Dermis blood vessel endothelial cell (primary cell): ENCODE measurements around the gene CAPS. TPM values are rescaled to one million over a fixed set of nuclear protein-coding genes. Genes with fewer than 3 reads are reported as not detected.
A peak's percentile ranks its signal among the peaks of the same experiment; 100 is the strongest.
"Not testable (repeated sequence)": the region's sequence is repeated elsewhere in the genome, so short reads cannot be mapped to it uniquely, and the experiment has no call there.

Source experiments
- DNase-seq: peaks from one replicate; pipeline ENCODE4 v3.0.0; 2010
- total RNA-seq: library from RNA; depleted of rRNA; stranded (reverse); fragments of >200 nt; gene quantifications from 2 replicates; pipeline ENCODE4 v1.2.3, GENCODE V29; 2014

The CAPS gene
- total RNA-seq, 1 donor from 2014 or later = 3.7 TPM

GRCh38 chr19:5958074-5958850 lies 44.2 kb downstream of the CAPS start:
- no peak for DNase-seq

- DNase-seq = no peak
Measured at GRCh38 chr19:5958851-5959122, 44.7 kb downstream of the CAPS start.

- no peak for DNase-seq
Measured at GRCh38 chr19:5959260-5960004, 45.4 kb downstream of the CAPS start.

GRCh38 chr19:5960005-5961001 lies 46.2 kb downstream of the CAPS start:
- no peak for DNase-seq

- not testable (repeated sequence) for DNase-seq
Measured at GRCh38 chr19:5961641-5961968, 47.6 kb downstream of the CAPS start.

- peak; percentile 79 for DNase-seq
Measured at GRCh38 chr19:5961969-5962945, 48.2 kb downstream of the CAPS start.

- DNase-seq = not testable (repeated sequence)
Measured at GRCh38 chr19:5963259-5963658, 49.2 kb downstream of the CAPS start.

- no peak for DNase-seq
Measured at GRCh38 chr19:5963855-5964254, 49.8 kb downstream of the CAPS start.

- DNase-seq = no peak
Measured at GRCh38 chr19:5964816-5965565, 50.9 kb downstream of the CAPS start.

Other genes starting within 250 kb of the CAPS start
- gene MICOS13, start 233.7 kb upstream of the CAPS start, total RNA-seq = 13.4 and 22.3 TPM in 2 replicates
- 7.4 and 9.7 TPM in 2 replicates for gene HSD11B1L, start 233.2 kb upstream of the CAPS start, total RNA-seq
- gene RPL36, start 224.0 kb upstream of the CAPS start, total RNA-seq = 379 and 554 TPM in 2 replicates
- gene LONP1, start 194.1 kb upstream of the CAPS start, total RNA-seq = 73.7 and 89.9 TPM in 2 replicates
- gene CATSPERD, start 193.6 kb upstream of the CAPS start, total RNA-seq = not detected in 2 replicates
- 0.51 TPM in 2 replicates for gene PRR22, start 129.5 kb upstream of the CAPS start, total RNA-seq
- 21.8 and 38.9 TPM in 2 replicates for gene DUS3L, start 123.1 kb upstream of the CAPS start, total RNA-seq
- gene NRTN, start 109.2 kb upstream of the CAPS start, total RNA-seq = 0.42 and 0.85 TPM in 2 replicates
- not detected in 2 replicates for gene FUT6, start 74.6 kb upstream of the CAPS start, total RNA-seq
- gene FUT3, start 62.8 kb upstream of the CAPS start, total RNA-seq = not detected in 2 replicates
- not detected in 2 replicates for gene FUT5, start 43.7 kb upstream of the CAPS start, total RNA-seq
- gene NDUFA11, start 10.5 kb upstream of the CAPS start, total RNA-seq = 283 and 366 TPM in 2 replicates
- 6.0 and 8.5 TPM in 2 replicates for gene VMAC, start 9.4 kb upstream of the CAPS start, total RNA-seq
- gene RANBP3, start 63.9 kb downstream of the CAPS start, total RNA-seq = 39.0 and 51.2 TPM in 2 replicates
- gene RFX2, start 196.2 kb downstream of the CAPS start, total RNA-seq = 4.4 and 5.0 TPM in 2 replicates
- gene ACSBG2, start 221.4 kb downstream of the CAPS start, total RNA-seq = not detected in 2 replicates